Mesendoderm (in vitro differentiated cells): ENCODE data around the gene PLEKHH3. TPM values are rescaled to one million over a fixed set of nuclear protein-coding genes. Genes with fewer than 3 reads are reported as not detected.
A peak's percentile ranks its signal among the peaks of the same experiment; 100 is the strongest.

ENCODE experiments used
- DNase-seq: peaks from one replicate; pipeline ENCODE4 v3.0.0; 2013
- H2AK5ac ChIP-seq: 2 replicates; pipeline ENCODE4 v1.6.1; 2013; ENCODE audit warnings: low read length, inconsistent platforms
- H2BK120ac ChIP-seq: 2 replicates; pipeline ENCODE4 v1.6.1; 2013; ENCODE audit warnings: low read depth, mild to moderate bottlenecking, low read length, moderate library complexity, mixed read lengths
- H2BK15ac ChIP-seq: replicated peaks from 2 replicates; pipeline ENCODE4 v1.6.1; 2013; ENCODE audit warnings: low read depth, mild to moderate bottlenecking, moderate library complexity
- H2BK5ac ChIP-seq: 2 replicates; pipeline ENCODE4 v1.6.1; 2013; ENCODE audit warnings: low read length, inconsistent platforms
- H3K18ac ChIP-seq: 2 replicates; pipeline ENCODE4 v1.6.1; 2013; ENCODE audit warnings: mild to moderate bottlenecking, low read length, mixed read lengths
- H3K23ac ChIP-seq: one replicate; pipeline ENCODE4 v1.6.1; 2013; ENCODE audit warnings: low read length
- H3K27ac ChIP-seq: 2 replicates; pipeline ENCODE4 v1.5.1; 2013; ENCODE audit warnings: low read depth, mild to moderate bottlenecking, inconsistent platforms, low read length, moderate library complexity
- H3K27me3 ChIP-seq: 2 replicates; pipeline ENCODE4 v1.6.1; 2013; ENCODE audit warnings: low read length, control low read depth, mild to moderate bottlenecking, inconsistent platforms; ENCODE audit not compliant: insufficient read depth, poor library complexity
- H3K36me3 ChIP-seq: 2 replicates; pipeline ENCODE4 v1.6.1; 2013; ENCODE audit warnings: low read length, inconsistent platforms; ENCODE audit not compliant: control insufficient read depth, insufficient read depth
- H3K4ac ChIP-seq: one replicate; pipeline ENCODE4 v1.6.1; 2013; ENCODE audit warnings: low read depth, mild to moderate bottlenecking, low read length, moderate library complexity
- H3K4me1 ChIP-seq: 2 replicates; pipeline ENCODE4 v1.6.1; 2013; ENCODE audit warnings: low read depth, low read length, inconsistent platforms; ENCODE audit not compliant: control insufficient read depth
- H3K4me2 ChIP-seq: 2 replicates; pipeline ENCODE4 v1.6.1; 2013; ENCODE audit warnings: low read length
- H3K4me3 ChIP-seq: 2 replicates; pipeline ENCODE4 v1.5.1; 2013; ENCODE audit warnings: mild to moderate bottlenecking, low read length
- H3K56ac ChIP-seq: one replicate; pipeline ENCODE4 v1.6.1; 2013; ENCODE audit warnings: low read length
- H3K79me1 ChIP-seq: 2 replicates; pipeline ENCODE4 v1.6.1; 2013; ENCODE audit warnings: low read length, inconsistent platforms
- H3K79me2 ChIP-seq: 2 replicates; pipeline ENCODE4 v1.6.1; 2013; ENCODE audit warnings: mild to moderate bottlenecking, low read length; ENCODE audit not compliant: control insufficient read depth, insufficient read depth
- H3K9ac ChIP-seq: 2 replicates; pipeline ENCODE4 v1.6.1; 2013; ENCODE audit warnings: low read length, inconsistent platforms
- H4K5ac ChIP-seq: one replicate; pipeline ENCODE4 v1.6.1; 2013; ENCODE audit warnings: low read length
- H4K8ac ChIP-seq: one replicate; pipeline ENCODE4 v1.6.1; 2013; ENCODE audit warnings: low read depth, mild to moderate bottlenecking, control low read depth, low read length, moderate library complexity
- WGBS: extraction: QIAGEN DNeasy Blood & Tissue Kit; methylation state at CpG from one replicate; pipeline ENCODE4 v1.1.7; 2013; ENCODE audit warnings: low lambda C conversion rate, missing lambda C conversion rate; ENCODE audit not compliant: insufficient coverage; ENCODE audit errors: extremely low coverage; 5-methylcytosine and 5-hydroxymethylcytosine counted together
- polyA plus RNA-seq, 2 experiments: library from polyadenylated mRNA; stranded (reverse); fragments of 200-250 nt; gene quantifications; one replicate each; pipeline ENCODE4 v1.2.3, GENCODE V29; 2013

Gene PLEKHH3, protein sequence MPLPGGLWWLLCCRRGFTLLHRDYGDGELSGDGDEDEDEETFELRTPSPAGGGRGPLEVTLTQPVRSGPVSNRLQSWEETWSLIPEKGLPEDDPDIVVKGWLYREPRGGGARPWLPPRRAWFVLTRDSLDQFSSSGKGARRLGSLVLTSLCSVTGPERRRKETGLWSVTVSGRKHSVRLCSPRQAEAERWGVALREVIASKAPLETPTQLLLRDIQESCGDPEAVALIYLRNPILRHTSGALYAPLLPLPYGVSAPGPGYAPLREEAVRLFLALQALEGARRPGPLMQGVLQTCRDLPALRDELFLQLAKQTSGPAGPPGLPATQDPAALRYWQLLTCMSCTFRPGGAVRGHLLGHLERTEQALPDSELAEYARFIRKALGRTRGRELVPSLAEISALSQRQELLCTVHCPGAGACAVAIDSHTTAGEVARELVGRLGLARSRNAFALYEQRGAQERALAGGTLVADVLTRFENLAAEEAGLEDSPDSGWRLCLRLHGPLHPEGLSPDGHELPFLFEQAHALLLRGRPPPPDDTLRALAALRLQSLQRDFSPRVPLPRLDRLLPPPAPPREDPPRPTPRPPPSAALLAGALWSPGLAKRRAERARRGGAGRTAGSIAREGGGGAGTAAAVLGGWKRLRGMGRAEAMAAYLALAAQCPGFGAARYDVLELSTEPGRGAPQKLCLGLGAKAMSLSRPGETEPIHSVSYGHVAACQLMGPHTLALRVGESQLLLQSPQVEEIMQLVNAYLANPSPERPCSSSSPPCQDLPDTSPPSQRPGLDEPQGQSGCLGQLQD
- 5.1 TPM for polyA plus RNA-seq (2013, experiment 1 of 2)
- 5.7 TPM for polyA plus RNA-seq (2013, experiment 2 of 2)

DNA sequence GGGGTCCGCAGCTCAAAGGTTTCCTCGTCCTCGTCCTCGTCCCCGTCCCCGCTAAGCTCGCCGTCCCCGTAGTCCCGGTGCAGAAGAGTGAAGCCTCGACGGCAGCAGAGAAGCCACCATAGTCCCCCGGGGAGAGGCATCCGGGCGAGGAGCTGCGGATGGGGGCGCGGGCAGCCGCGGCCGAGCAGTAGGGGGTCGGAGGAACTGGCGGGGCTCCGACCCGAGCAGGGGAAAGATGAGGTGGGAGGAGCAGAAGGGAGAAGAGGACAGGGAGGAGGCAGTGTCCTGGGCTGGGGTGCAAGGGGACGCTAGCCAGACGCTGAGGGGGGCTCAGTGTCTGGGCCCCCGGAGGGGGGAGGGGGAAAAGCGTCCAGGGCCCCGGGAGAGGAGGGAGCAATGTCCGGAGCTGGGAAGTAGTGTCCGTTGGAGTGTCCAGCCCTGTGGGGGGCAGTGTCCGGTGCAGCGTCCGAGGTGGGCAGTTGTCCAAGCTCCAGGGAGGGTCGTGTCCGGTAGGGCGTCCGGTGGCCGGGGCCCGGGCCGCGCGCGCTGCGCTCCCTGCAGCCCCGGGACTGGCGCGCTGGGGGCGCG is at the start of gene PLEKHH3:
TSS of gene PLEKHH3 (minus strand) at position 571 of the 588 bp plus-strand sequence. CDS start at position 140, 431 bp downstream.
- WGBS: no CpG with 5 or more reads among the region's 51 CpGs
- H3K27ac ChIP-seq: peak within 1 kb of the TSS; percentile 97
- H3K79me1 ChIP-seq: no peaks in the 10 kb centered on the region
- H3K4me2 ChIP-seq: peak within 1 kb of the TSS; percentile 98
- no peaks in the 10 kb centered on the region for H3K36me3 ChIP-seq
- peak within 1 kb of the TSS; percentile 5 for H3K4ac ChIP-seq
- no peak within 1 kb of the TSS for H2BK15ac ChIP-seq
- H3K4me3 ChIP-seq: peak within 1 kb of the TSS; percentile 54
- no peak within 1 kb of the TSS for H4K5ac ChIP-seq
- H3K9ac ChIP-seq: peak within 1 kb of the TSS; percentile 92
- no peaks in the 10 kb centered on the region for H3K79me2 ChIP-seq
- no peaks in the 10 kb centered on the region for H3K27me3 ChIP-seq
- H3K56ac ChIP-seq: peak within 1 kb of the TSS; percentile 89
- H2BK5ac ChIP-seq: peak within 1 kb of the TSS; percentile 36
- no peak for DNase-seq
- no peak within 1 kb of the TSS for H2AK5ac ChIP-seq
- H3K23ac ChIP-seq: peak within 1 kb of the TSS; percentile 80
- H2BK120ac ChIP-seq: no peak within 1 kb of the TSS
- no peak within 1 kb of the TSS for H4K8ac ChIP-seq
- peaks cover 19% of the 10 kb centered on the region for H3K4me1 ChIP-seq
- H3K18ac ChIP-seq: peak within 1 kb of the TSS; percentile 31

DNA sequence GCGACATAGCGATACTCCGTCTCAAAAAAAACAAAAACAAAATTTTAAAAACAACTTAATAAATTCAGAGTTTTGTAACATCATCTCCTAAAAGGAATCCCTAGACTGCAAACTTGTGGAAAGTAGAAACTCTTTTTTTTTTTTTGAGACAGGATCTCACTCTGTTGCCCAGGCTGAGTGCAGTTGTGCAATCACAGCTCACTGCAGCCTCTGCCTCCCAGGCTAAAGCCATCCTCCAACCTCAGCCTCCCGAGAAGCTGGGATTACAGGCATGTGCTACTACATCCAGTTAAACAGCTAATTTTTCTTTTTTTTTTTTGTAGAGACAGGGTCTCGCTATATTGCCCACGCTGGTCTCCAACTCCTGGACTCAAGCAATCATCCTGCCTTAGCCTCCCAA is 48.3 kb upstream of the PLEKHH3 start:
- H3K4me1 ChIP-seq: no peaks in the 10 kb centered on the region
- no peak overlapping the region for H3K4me2 ChIP-seq
- H2BK5ac ChIP-seq: no peak overlapping the region
- no peak overlapping the region for H3K23ac ChIP-seq
- H3K36me3 ChIP-seq: peaks cover 3% of the 10 kb centered on the region
- no peak overlapping the region for H2AK5ac ChIP-seq
- no peak overlapping the region for H4K8ac ChIP-seq
- no peaks in the 10 kb centered on the region for H3K27me3 ChIP-seq
- H3K27ac ChIP-seq: no peak overlapping the region
- H3K9ac ChIP-seq: no peak overlapping the region
- no peak overlapping the region for H4K5ac ChIP-seq
- no peaks in the 10 kb centered on the region for H3K79me1 ChIP-seq
- DNase-seq: no peak
- H2BK15ac ChIP-seq: no peak overlapping the region
- no peak overlapping the region for H3K18ac ChIP-seq
- no peak overlapping the region for H2BK120ac ChIP-seq
- WGBS: no CpG with 5 or more reads among the region's 6 CpGs
- H3K4ac ChIP-seq: no peak overlapping the region
- no peak overlapping the region for H3K56ac ChIP-seq
- no peak overlapping the region for H3K4me3 ChIP-seq
- H3K79me2 ChIP-seq: no peaks in the 10 kb centered on the region

DNA sequence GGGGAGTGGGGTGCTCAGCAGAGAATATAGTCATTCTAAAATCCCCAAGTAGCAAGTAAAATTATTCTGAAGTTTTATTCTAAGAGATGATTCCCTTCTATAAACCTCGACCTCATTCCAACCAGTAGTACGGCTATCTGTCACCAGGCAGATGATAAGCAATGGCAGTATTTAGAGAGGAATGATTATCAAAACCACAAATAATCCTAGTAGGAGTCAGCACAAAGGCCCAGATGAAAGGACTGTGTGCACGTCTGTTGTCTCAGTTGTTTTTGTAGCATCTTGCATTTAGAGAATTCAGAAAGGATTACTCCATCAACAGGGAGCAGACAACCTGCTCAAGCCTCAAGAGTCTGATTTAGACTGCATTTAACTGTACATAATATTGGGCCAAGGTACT is 46.8 kb upstream of the PLEKHH3 start:
- Histone ChIP-seq H3K27ac (no peak overlapping the region), H3K79me1 (no peaks in the 10 kb centered on the region), H4K5ac (no peak overlapping the region), H3K9ac (no peak overlapping the region), H3K36me3 (peaks cover 5% of the 10 kb centered on the region), H3K56ac (no peak overlapping the region), H3K79me2 (no peaks in the 10 kb centered on the region), H2AK5ac (no peak overlapping the region), H2BK120ac (no peak overlapping the region), H3K27me3 (no peaks in the 10 kb centered on the region), H3K4ac (no peak overlapping the region), H2BK5ac (no peak overlapping the region), H3K4me2 (no peak overlapping the region), H3K18ac (no peak overlapping the region), H2BK15ac (no peak overlapping the region), H3K4me3 (no peak overlapping the region), H4K8ac (no peak overlapping the region), H3K4me1 (no peaks in the 10 kb centered on the region), H3K23ac (no peak overlapping the region)
- no peak for DNase-seq
- WGBS: no CpG with 5 or more reads among the region's 3 CpGs

DNA sequence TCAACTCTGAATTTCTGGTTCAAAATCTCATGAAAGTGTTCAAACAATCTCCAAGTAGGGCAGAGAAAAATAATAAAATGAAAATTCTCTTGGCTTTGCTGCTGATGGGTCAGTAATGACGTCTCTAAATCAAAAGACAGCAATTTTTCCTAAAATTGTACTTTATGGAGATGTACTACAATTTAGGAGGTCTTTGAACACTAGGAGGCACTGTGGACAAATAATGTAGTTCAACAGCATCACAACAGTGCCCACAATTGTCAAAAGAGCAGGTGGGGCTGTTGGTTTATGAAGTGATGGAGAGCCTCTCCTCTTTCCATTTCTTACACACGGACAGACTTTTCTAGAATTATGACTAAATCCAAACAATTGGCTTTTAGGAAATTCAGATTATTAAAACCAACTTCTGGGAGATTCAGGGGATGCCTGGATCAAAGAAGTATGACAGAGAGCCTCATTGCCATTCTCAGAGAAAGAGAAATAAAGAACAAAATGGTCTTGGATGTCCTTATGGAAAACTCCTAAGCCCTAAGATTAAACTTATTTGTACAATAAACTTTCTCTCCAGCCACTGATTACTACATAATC is 44.3 kb upstream of the PLEKHH3 start:
- Histone ChIP-seq H3K36me3 (peaks cover 7% of the 10 kb centered on the region), H3K4me2 (no peak overlapping the region), H3K18ac (no peak overlapping the region), H3K4me3 (no peak overlapping the region), H2BK120ac (no peak overlapping the region), H4K5ac (no peak overlapping the region), H2BK5ac (no peak overlapping the region), H2AK5ac (no peak overlapping the region), H2BK15ac (no peak overlapping the region), H3K9ac (no peak overlapping the region), H3K23ac (no peak overlapping the region), H3K79me1 (no peaks in the 10 kb centered on the region), H3K4me1 (no peaks in the 10 kb centered on the region), H3K56ac (no peak overlapping the region), H4K8ac (no peak overlapping the region), H3K79me2 (no peaks in the 10 kb centered on the region), H3K27ac (no peak overlapping the region), H3K27me3 (no peaks in the 10 kb centered on the region), H3K4ac (no peak overlapping the region)
- WGBS: no CpG with 5 or more reads among the region's 2 CpGs
- peak; percentile 67 for DNase-seq

DNA sequence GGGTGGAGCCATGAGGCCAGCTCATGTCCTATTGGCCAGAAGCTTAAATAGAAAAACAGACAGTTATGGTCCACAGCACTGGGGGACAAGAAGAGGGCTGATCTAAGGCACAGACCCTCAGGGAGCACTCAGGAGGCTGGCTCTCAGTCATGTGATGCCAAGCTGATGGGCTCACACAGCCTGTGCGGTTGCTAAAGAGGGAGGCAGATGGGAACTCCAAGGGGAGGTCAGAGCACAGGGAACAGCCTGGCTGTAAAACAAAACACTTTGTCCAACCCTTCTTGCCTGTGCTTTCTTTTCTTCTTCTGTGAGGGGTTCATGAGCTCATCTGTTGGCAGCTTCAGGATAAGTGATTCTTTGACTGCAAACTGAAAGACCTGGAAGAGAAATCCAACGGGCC is 32.8 kb upstream of the PLEKHH3 start:
- Histone ChIP-seq H3K56ac (no peak overlapping the region), H3K23ac (no peak overlapping the region), H4K8ac (no peak overlapping the region), H2BK5ac (no peak overlapping the region), H3K27me3 (no peaks in the 10 kb centered on the region), H3K36me3 (peaks cover 2% of the 10 kb centered on the region), H2BK120ac (no peak overlapping the region), H3K4me2 (no peak overlapping the region), H3K4ac (no peak overlapping the region), H3K9ac (no peak overlapping the region), H3K79me1 (no peaks in the 10 kb centered on the region), H3K18ac (no peak overlapping the region), H4K5ac (no peak overlapping the region), H3K27ac (no peak overlapping the region), H2BK15ac (no peak overlapping the region), H3K4me3 (no peak overlapping the region), H3K4me1 (no peaks in the 10 kb centered on the region), H3K79me2 (no peaks in the 10 kb centered on the region), H2AK5ac (no peak overlapping the region)
- DNase-seq: no peak
- no CpG with 5 or more reads among the region's 2 CpGs for WGBS
